Stimulated activated naive CD8-positive, alpha-beta T cell treated with anti-CD3 and anti-CD28 coated beads, Interleukin-15, amount 100 ng/mL, for 72 hours (primary cell): Measurements from ENCODE around the gene PCK1.

Source experiments
- ATAC-seq: fragments of 150-1000 bp; cut with Tn5 transposase; 2 replicates; pipeline ENCODE4 v1.10.0; 2021; ENCODE audit warnings: mild to moderate bottlenecking, moderate library complexity
- DNase-seq, 2 donors: peaks; one replicate each; pipeline ENCODE4 v3.0.0; 2021 to 2022
- H3K27ac Mint-ChIP-seq, 2 donors: one replicate each; pipeline ENCODE4 v1.8.0; 2022; ENCODE audit warnings: mild to moderate bottlenecking in 2 of 2, mixed read lengths in 2 of 2, moderate library complexity in 2 of 2
- H3K27me3 Mint-ChIP-seq: one replicate; pipeline ENCODE4 v1.8.0; 2022; ENCODE audit warnings: mixed read lengths
- H3K4me1 Mint-ChIP-seq: one replicate; pipeline ENCODE4 v1.8.0; 2022; ENCODE audit warnings: mild to moderate bottlenecking, mixed read lengths
- H3K4me3 Mint-ChIP-seq, 2 donors: one replicate each; pipeline ENCODE4 v1.8.0; 2022; ENCODE audit warnings: mild to moderate bottlenecking in 2 of 2, mixed read lengths in 2 of 2, moderate library complexity in 1 of 2
- H3K9me3 Mint-ChIP-seq, 2 donors: one replicate each; pipeline ENCODE4 v1.8.0; 2022; ENCODE audit warnings: mixed read lengths in 2 of 2

Gene PCK1

GRCh38 chr20:57548177-57549058, 12.5 kb upstream of the PCK1 start:
- Mint-ChIP-seq H3K27me3 (no peaks in the 10 kb centered on the region), H3K27ac (peak overlapping the region in 1 of 2 donors; percentile 78), H3K4me3 (no peak overlapping the region), H3K9me3 (no peaks in the 10 kb centered on the region), H3K4me1 (peaks cover 7% of the 10 kb centered on the region)
- ATAC-seq (no peak), DNase-seq (no peak)

- no peaks in the 10 kb centered on the region for H3K4me1 Mint-ChIP-seq
- ATAC-seq (no peak), DNase-seq (no peak)
- no peaks in the 10 kb centered on the region for H3K9me3 Mint-ChIP-seq
- peaks cover 11% of the 10 kb centered on the region for H3K27me3 Mint-ChIP-seq
- no peak overlapping the region for H3K27ac Mint-ChIP-seq
- no peak overlapping the region for H3K4me3 Mint-ChIP-seq
These were observed 8.4 kb upstream of the PCK1 start for GRCh38 chr20:57552471-57552870.

GRCh38 chr20:57553376-57554018, 7.4 kb upstream of the PCK1 start:
- Mint-ChIP-seq H3K4me1 (no peaks in the 10 kb centered on the region), H3K27ac (peak overlapping the region in 1 of 2 donors; percentile 44), H3K9me3 (no peaks in the 10 kb centered on the region), H3K27me3 (peaks cover 17% of the 10 kb centered on the region), H3K4me3 (no peak overlapping the region)
- no peak for ATAC-seq
- DNase-seq = no peak

- no peak overlapping the region for H3K27ac Mint-ChIP-seq
- no peaks in the 10 kb centered on the region for H3K4me1 Mint-ChIP-seq
- no peak for ATAC-seq
- H3K9me3 Mint-ChIP-seq = no peaks in the 10 kb centered on the region
- no peak overlapping the region for H3K4me3 Mint-ChIP-seq
- DNase-seq = no peak
- peaks cover 27% of the 10 kb centered on the region for H3K27me3 Mint-ChIP-seq
These were observed 5.3 kb upstream of the PCK1 start for GRCh38 chr20:57555457-57556184.

GRCh38 chr20:57556980-57557274, 4.0 kb upstream of the PCK1 start:
- no peak for ATAC-seq
- Mint-ChIP-seq H3K9me3 (no peaks in the 10 kb centered on the region), H3K4me3 (no peak overlapping the region), H3K4me1 (no peaks in the 10 kb centered on the region), H3K27me3 (peaks cover 27% of the 10 kb centered on the region), H3K27ac (no peak overlapping the region)
- no peak for DNase-seq

- Mint-ChIP-seq H3K4me1 (no peaks in the 10 kb centered on the region), H3K9me3 (no peaks in the 10 kb centered on the region), H3K4me3 (no peak overlapping the region)
These were observed 2.8 kb upstream of the PCK1 start for GRCh38 chr20:57557926-57558613.

GRCh38 chr20:57558614-57559288, 2.2 kb upstream of the PCK1 start:
- H3K27me3 Mint-ChIP-seq = peaks cover 27% of the 10 kb centered on the region
- H3K9me3 Mint-ChIP-seq = no peaks in the 10 kb centered on the region
- no peak for DNase-seq
- H3K27ac Mint-ChIP-seq = no peak overlapping the region
- no peak overlapping the region for H3K4me3 Mint-ChIP-seq
- no peak for ATAC-seq
- H3K4me1 Mint-ChIP-seq = no peaks in the 10 kb centered on the region

More at GRCh38 chr20:57557926-57558613, 2.8 kb upstream of the PCK1 start:
- H3K27ac Mint-ChIP-seq = no peak overlapping the region
- DNase-seq = no peak
- ATAC-seq = no peak
- H3K27me3 Mint-ChIP-seq = peaks cover 27% of the 10 kb centered on the region

GRCh38 chr20:57559289-57559634, 1.6 kb upstream of the PCK1 start:
- Mint-ChIP-seq H3K4me3 (no peak overlapping the region), H3K4me1 (no peaks in the 10 kb centered on the region), H3K27me3 (peaks cover 27% of the 10 kb centered on the region), H3K27ac (no peak overlapping the region), H3K9me3 (no peaks in the 10 kb centered on the region)
- DNase-seq (no peak), ATAC-seq (no peak)

GRCh38 chr20:57559658-57560553, 1.0 kb upstream of the PCK1 start:
- ATAC-seq (no peak), DNase-seq (no peak)
- Mint-ChIP-seq H3K4me1 (no peaks in the 10 kb centered on the region), H3K27ac (no peak overlapping the region), H3K9me3 (no peaks in the 10 kb centered on the region), H3K4me3 (no peak overlapping the region), H3K27me3 (peaks cover 27% of the 10 kb centered on the region)

- Mint-ChIP-seq H3K9me3 (no peaks in the 10 kb centered on the region), H3K27ac (no peak overlapping the region), H3K27me3 (peaks cover 25% of the 10 kb centered on the region), H3K4me3 (no peak overlapping the region), H3K4me1 (no peaks in the 10 kb centered on the region)
- DNase-seq (no peak), ATAC-seq (no peak)
These were observed 708 bp downstream of the PCK1 start for GRCh38 chr20:57561356-57562279.

- peaks cover 22% of the 10 kb centered on the region for H3K27me3 Mint-ChIP-seq
- H3K4me3 Mint-ChIP-seq = no peak overlapping the region
- no peaks in the 10 kb centered on the region for H3K4me1 Mint-ChIP-seq
- no peaks in the 10 kb centered on the region for H3K9me3 Mint-ChIP-seq
- H3K27ac Mint-ChIP-seq = peak overlapping the region in 1 of 2 donors; percentile 31
- ATAC-seq = no peak
- DNase-seq = no peak
These were observed 1.9 kb downstream of the PCK1 start for GRCh38 chr20:57562541-57563465.

GRCh38 chr20:57563522-57563921, 2.6 kb downstream of the PCK1 start:
- peaks cover 26% of the 10 kb centered on the region for H3K27me3 Mint-ChIP-seq
- no peaks in the 10 kb centered on the region for H3K9me3 Mint-ChIP-seq
- DNase-seq (no peak), ATAC-seq (no peak)
- H3K27ac Mint-ChIP-seq = no peak overlapping the region
- H3K4me3 Mint-ChIP-seq = no peak overlapping the region
- no peaks in the 10 kb centered on the region for H3K4me1 Mint-ChIP-seq
